IPS DF 4.7 (cell line): ENCODE measurements around the gene TIMP3.

Source experiments
- DNase-seq: peaks from one replicate; pipeline ENCODE4 v3.0.0-alpha.2; 2013; ENCODE audit warnings: low spot score; ENCODE audit errors: extremely low read depth

Gene TIMP3

DNA sequence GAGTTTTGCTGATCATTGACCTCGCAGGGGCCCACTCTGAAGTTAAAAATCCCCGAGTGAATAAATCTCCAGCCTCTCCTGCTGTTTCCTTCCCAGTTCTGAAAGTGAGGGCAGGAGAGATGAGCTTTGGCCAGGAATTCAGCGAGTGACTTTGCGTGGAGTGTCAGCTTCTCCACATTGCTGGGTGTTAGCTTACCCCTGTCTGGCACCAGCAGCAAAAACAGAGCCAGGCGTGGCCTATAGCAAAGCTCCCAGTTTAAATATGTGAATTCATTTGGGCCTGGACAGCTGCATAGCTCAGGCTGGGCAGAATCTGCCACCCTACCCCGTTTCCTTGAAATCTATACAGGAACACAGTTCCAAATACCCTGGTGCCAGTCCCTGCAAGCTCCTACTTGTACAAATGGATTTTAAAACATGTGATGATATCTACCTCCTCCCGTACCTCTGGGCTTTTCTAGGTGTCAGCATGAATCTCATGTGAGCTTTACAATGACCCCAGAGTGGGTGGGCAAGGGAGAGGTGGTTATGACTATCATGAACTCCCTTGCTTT is 25.6 kb downstream of the TIMP3 start:
- no peak for DNase-seq

DNA sequence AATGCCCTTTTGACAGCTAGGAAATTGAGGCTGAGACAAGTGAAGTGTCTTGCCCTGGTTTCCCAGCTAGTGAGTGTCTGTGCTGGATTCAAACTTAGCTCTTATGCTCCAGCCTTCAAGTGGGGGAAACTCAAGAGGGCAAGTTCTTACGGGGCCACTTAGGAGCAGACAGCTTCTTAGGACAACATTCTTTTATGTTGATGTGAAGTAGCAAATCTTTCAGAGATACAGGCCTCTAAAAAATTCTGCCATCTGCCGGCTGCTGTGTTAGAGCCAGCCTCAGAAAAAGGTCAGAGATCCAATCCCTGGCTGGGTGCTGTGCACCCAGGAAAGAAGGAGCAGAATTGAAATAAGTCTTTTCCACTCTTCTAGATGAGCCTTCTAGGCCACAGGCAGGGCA is 26.6 kb downstream of the TIMP3 start:
- DNase-seq = no peak

DNA sequence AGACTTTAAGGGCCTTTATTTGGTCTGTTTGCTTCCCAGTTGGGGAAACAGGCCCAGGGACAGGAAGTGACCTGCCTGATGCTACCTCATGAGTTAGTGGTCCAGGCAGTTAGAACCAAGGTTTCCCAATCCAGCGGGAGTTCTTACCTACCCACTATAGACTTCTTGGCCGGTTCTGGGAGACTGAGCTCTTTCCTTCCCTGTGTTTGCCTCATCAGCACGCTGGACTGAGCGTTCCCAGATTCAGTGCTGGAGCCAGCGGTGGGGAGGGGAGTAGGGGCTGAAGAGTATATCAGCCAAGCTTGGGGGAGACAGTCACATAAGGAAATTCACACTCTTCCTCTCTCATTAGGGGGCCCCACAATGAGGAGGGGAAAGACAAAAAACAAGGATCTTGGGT is 27.1 kb downstream of the TIMP3 start:
- no peak for DNase-seq

DNA sequence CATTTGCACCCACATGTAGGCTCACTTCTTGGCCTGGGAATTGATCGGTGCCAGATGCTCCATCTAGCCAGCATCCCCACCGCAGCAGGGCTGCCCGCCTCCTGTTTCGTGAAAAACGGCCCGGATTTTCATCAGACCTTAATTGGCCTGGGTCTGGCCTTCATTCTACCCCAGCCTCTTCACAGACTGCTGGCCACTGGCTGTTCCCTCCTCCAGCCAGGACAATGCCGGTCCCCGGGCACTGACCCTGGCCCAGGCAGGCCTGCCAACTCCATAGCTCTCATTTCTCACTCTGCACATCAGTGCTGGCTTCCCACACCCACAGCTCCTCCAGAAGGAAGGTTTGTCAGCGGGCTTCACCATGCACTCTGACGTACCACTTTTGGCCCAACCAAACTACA is 27.9 kb downstream of the TIMP3 start:
- no peak for DNase-seq

DNA sequence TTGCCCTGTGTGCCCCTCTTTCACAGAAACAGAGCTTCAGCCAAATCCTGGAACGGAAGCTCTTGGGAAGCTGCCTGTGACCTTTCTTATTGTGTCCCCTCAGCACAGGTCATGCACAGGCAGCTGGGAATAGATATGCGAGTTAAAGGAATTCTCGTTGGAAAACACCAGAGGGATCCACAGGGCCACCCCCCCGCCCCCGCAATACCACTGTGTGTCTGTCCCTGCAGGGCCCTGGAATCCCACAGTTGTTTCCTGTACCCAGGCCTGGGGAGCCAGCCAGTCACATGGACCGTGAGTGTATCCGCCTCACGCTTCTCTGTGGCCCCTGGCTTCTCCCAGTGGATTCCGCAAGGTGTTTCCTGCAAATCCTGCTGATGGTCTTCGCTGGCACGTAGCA is 29.0 kb downstream of the TIMP3 start:
- no peak for DNase-seq

DNA sequence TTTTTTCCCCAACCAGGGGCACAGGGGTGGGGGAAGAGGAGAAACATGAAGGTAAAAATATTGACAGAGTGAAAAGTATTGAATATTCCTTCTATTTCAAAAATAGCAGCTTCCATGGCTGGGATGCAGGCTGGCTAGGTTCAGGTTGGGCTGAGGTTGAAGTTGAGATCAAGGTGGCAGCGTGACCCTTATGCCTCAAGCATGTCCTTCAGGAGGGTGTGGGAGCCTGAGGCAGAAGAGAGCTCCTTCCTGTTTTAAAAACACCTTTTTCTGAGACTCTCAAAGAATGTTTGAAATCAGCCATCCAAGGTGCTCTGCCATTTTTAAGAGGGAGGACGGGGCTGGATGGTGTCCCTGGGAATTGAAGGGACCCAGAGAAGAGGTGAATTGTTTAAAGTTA is 29.5 kb downstream of the TIMP3 start:
- no peak for DNase-seq

DNA sequence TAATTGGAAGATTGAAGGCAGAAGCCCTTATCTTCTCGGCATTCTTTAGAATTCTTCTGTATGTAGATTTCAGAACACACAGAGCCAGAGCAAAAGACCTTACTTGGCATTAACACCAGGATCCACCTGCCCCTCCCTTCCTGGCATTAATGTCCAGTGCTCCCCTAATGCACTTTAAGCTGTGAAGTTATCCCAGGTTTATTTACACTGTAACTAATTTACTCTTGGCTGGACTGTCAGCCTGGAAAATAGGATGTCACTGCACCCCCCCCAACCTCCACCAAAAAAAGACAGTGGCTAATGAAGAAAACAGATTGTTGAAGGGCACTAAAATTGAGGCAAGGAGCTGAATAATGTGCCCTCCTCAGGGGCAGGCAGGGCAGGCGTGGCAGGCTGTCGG is 30.1 kb downstream of the TIMP3 start:
- DNase-seq = no peak

DNA sequence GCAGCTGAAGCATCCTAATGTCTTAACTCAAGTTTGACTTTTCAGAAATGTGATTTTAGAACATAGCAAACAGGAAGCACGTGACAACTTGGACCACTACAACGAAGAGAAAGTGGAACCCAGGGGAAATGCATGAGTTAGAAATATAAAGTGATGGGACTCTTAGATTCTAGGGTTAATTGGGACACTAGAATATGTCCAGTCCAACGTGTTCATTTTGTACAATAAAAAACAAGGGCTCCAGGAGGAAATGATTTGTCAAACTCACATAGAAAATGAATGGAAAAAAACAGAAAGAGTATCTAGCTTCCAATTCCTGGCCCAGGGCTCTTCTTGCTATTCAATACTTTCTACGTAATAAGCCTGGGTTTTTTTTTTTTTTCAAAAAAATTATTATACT is 30.7 kb downstream of the TIMP3 start:
- DNase-seq = no peak

DNA sequence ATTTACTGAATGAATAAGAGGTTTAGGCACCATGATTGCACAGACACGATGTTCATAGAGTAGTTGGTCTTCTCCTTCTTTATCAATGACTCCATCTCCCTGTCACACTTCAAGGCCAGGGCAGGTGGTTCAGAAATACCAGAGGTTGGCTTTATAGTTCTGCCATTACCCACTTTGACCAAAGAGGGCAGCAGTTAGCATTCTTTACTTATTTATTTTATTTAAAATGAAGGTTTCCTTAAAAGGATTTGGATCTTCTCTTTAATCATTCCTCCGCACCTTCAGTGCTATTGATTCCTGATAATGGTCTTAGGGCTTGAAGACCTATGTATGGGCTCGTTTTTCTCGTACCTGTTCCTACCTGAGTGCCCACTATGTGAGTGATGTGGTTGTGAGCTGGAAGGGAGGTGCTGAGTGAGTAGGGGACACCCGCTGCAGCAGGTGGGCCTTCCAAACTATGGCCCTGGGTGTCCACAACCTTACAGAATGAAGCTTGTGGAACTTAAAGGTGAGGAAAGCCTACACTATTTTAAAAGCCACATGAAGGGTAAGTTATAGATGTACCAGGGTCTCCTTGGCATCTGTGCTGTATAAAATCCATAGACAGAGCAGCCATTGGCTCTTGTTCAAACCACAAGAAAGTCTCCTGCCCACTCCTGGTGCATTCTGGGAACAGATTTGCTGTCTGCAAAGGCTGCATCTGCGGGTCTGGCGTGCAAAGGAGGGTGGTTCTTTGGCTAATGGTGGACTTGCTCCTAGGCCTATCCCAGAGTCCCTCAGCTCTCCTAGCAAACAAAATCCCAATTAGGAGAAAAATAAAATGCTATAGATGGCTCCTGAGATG is 35.0 kb downstream of the TIMP3 start:
- no peak for DNase-seq

DNA sequence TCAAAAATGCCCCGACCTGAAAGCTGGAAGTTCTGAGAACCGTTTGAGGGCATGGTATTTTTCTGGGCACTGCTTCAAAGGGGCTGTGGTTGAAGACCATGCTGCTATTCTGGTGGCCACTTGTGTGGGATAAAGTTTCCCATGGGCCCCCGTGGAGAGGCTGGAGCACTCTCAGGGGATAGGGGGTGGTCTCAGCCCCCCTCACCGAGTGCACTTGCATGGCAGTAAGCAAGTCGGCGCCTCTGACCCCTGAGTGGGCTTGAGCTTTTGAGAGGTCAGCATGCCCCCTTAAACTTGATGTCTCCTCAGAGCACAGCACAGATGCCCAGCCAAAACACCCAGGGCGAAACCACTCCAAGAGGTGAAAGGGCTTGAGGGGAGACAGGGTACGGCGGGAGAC is 35.6 kb downstream of the TIMP3 start:
- no peak for DNase-seq

DNA sequence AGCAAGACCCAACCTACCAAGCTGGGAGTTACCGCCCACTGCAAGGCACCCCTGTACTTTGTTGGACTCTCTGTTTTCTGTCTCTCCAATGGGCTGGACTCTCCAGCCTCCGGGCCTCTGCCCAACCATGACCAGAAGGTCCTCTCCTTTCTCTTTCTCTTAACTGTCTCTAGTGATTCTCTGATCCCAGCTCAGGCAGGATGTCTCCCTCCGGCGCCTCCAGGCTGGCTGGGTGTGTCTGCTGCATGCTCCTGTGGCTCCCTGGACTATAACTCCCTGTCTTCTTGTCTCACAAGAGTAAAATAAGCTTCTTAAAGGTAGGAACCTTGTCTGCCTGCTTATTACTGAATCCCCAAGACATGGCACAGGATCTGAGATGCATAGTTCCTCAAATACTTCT is 36.3 kb downstream of the TIMP3 start:
- no peak for DNase-seq

DNA sequence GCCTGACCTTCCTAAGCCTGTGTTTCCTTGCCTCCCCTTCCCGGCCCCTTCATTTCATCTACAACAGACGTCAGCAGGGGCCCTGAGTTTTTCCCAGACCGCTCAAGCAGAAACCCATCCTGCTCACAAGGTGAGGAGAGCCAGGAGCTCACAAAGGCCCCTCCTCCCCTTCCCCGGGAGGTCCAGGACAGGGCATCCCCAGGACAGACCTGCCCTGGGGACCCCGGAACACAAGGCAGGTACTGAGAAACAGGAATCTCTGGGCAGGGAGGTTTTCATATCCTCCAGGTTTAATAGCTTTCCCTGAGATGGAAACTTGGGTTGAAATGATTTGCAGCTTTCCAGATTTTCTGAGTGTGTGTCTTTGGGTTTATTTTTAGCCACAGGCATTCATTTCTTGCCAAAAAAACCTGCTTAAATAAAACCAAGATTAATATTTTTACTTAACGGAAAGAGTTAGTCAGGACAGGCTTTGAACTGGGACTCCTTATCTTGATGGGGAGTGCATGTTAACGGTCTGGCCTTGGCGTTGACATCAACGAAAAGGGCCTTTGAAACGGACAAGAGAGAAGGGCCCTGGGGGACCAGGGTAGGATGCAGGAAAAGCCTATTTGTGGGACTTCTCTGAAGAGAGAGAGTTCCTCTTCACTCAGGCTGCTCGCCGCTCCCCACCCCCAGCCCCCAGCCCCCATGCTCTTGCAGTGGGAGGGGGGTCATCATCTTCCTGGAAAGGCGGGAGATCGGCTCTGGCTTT is 38.5 kb downstream of the TIMP3 start:
- DNase-seq = no peak

DNA sequence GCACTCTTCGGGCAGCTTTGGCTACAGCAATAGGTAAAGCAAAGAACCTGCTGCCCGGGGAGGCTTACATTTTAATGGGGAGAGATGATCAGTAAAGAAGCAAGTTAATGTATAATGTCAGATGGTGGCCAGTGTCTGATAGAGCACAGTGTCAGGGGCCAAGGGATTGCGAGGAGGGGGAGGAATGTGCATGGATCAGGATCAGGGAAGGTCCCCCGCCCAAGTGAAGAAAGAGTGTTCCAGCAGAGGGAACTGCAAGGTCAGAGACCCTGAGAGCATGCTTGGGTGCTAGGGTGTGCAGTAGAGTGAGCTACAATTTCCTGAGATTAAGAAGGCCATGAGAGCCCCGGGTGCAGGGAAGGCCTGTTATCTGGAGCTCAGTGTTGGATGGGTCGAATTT is 39.7 kb downstream of the TIMP3 start:
- no peak for DNase-seq

DNA sequence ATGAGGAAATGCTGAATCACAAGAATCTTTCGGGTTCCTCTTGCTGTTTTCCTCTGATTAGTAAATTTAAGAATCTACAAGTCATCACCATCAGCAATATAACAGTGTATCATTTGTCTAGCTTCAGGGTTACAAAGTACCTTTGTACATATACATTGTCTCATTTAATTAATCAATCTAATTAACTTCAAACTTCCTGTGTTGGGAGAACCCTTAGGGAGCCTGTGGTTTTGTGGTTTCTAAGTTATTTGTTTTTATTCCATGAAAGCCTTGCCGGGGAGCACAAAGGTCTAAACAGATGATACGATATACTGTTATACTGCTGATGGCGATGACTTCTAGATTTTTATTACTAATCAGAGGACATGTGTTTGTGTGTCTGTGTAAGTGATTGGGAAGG is 41.0 kb downstream of the TIMP3 start:
- DNase-seq = no peak

DNA sequence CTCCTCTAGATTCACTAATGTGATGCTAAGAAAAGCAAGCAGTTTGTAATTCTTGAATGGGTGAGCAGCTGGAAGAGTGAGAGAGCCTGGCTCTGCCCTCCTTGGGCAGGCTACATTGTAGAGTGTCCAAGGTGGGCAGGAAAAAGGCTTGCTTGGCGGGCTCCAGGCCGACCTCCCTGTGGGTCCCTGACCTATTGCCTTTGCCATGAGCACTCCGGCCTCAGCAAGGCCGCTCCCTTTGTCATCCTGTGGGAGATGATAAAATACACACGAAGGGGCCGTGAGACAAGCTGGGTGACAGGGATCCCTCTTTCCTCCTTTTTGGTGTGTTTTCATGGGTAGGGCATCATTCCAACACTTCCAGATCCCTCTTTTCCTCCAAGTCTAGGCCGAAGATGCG is 41.8 kb downstream of the TIMP3 start:
- DNase-seq = no peak

DNA sequence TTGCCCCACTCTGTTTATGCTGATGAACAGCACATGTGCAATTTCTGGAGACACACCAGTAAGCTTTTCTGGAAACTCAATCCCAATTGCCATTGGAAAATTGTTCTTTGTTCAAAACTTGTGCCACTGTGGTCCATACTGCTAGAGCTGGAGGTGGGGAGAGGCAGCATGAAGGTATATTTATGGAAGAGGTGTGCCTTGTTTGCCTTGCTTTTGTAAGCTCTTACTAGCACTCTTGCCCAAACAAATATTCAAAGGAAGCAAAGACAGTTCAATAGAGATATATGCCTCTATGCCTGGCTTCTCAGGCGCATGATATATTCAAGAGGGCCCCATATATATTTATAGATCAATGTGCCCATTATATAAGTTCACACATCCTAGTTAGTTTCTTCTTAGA is 42.7 kb downstream of the TIMP3 start:
- no peak for DNase-seq

DNA sequence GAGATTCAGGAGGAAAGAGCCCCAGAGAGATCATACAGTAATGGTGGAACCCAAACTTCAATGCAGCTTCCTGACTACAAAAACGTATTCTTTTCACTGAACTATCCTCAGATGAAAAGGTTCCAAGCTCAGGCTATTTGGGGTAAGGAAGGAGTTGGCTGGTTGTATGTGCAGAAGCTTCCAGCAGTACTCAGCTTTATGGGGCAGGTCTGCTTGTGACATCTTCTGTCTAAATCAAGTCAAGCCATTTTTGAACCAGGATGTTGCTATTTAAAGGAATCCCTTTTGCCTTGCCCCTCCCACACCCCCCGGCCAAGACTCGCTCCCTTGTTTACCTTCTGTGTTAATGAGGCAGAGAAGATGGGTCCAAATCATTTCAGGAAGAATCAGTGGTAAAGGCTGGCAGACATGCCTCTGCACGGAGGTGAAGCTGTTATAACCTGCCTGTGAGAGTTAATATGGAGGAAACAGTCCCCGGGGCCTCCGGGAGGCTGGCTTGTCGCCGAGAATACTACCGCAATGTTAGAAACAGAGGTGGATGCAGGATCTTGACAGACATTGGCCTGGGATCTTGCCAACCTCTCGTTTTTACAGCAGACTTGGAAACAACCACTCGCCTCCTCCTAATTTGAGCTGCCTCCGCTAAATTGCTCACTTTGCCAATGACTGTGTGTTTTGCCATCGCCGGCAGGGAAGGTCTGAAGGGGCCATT is 45.4 kb downstream of the TIMP3 start:
- no peak for DNase-seq

DNA sequence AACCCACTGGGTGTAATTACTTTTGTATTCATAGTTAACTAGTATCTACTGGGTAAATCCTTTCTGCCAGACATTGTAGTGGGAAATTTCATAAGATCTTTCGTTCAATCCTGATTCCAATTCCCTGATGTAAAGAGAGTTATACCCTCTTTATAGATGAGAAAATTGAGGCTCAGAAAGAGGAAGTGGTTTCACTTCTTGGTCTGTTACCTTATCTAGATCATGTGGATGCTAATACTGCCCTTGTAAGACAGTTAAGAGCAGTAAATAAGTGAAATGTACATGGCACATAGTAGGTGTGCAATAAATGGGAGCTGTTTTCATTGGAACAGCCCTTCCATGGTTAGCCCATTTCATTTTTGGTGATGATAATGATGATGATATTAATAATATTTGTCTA is 46.7 kb downstream of the TIMP3 start:
- no peak for DNase-seq

DNA sequence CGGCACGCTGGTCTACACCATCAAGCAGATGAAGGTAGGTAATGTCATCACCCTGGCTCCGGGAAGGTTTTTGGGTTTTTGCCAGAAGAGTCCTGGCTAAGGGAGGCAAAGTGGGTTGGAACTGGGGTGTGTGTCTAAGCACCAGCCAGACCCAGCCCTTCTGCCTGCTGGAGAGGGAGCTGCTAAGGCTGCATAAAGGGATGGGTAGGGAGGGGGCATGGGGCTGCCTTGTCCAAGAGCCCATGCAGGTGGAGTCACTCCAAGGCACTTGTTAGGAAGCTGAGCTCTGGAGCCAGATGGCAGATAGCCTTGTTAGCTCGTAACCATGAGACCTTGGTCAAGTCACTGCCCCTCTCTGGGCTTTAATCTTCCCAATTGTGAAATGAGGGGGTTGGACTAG is 48.0 kb downstream of the TIMP3 start:
- DNase-seq = no peak

DNA sequence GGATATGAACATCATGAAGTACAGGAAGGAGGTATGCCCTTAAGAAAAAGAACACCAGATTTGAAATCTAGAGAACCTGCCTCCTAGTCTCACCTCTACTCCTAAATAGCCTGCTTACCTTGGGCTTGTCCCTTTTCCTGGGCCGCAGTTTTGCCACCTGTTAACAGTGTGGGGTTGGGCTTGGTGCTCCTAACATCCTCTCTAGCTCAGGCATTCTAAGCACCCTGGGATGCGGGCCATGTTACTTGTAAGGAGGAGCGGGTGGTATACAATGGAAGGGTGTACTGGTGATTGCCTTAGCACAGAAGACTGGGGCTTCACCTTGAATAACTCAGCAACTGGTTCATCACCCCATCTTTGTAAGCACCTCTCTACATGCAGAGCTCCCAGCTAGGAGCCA is 48.7 kb downstream of the TIMP3 start:
- DNase-seq = no peak

DNA sequence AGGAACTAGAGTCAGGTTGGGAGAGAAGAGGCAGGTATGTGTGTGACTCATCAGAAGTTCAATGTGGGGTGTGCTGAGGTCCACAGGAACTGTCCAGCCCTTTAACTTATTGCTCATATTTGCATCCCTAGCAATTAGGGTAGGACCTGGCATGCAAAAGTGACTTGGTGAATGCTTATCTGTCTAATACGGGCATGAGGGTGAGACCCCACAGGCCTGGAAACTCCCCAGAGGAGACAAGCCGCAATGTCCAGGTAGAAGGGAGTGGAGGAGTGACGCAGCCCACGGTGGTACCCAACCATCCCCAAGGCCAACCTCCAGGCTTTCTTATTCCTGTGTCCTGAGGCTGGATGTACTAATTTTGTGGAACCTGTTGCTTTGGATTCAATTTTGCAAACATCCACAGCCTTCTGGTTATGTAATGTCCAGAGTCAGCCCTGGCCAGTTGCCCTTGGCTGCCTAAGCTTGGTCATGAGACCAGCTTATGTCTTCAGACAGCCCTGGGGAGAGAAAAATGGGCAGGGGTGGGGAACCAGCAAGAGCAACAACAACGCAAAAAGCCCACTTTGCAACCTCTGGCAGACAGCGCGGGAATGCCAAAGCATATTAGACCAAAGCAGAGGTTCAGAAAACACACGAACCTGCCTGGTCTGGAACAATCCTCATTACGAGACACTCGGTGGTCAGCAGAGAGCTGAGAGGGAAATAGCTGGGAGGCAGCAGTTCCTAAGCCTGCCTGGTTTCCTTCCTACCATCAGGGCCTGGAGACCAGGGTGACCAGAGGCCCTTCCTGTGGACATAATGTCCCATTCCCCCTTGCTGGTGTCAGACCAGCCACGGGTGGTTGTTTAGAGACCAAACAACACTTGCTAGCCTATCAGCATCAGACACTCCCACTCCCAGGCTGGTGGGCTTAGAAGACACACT is 49.3 kb downstream of the TIMP3 start:
- DNase-seq = no peak
